Measurements from ENCODE around the gene CES3.

The CES3 gene

DNA sequence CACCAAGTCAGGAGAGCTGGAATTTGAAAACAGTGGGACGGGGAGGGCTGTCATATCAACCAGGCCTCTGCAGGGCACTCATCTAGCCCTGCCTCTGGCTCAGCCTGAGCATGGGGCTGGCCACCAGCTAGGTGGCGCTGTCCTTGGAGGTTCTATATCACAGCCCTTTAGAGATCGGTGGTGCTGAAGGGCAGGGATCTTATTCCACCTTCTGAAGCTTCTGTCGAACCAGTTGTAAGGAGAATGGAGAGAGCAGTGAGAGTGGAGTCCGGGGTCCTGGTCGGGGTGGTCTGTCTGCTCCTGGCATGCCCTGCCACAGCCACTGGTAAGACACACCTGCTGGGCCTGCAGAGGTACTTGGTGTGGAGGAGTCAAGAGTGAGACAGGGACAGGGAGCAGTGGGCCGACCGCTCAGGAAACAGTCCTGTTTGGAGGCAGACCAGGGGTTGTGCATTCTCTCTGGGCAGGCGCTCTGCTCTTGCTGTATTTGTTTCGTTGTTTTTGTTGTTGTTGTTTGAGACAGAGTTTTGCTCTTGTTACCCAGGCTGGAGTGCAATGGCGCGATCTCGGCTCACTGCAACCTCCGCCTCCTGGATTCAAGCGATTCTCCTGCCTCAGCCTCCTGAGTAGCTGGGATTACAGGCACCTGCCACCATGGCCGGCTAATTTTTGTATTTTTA is at the start of gene CES3:
Gene CES3, plus strand, starts transcription at position 202 of the 680 bp plus-strand sequence. Its CDS starts 42 bp downstream, at position 244.
- H3K4me3 ChIP-seq = no peak within 1 kb of the TSS
- peak within 1 kb of the TSS in 7 of 21 experiments; percentile 13 to 44 (median 31) for H3K27ac ChIP-seq

DNA sequence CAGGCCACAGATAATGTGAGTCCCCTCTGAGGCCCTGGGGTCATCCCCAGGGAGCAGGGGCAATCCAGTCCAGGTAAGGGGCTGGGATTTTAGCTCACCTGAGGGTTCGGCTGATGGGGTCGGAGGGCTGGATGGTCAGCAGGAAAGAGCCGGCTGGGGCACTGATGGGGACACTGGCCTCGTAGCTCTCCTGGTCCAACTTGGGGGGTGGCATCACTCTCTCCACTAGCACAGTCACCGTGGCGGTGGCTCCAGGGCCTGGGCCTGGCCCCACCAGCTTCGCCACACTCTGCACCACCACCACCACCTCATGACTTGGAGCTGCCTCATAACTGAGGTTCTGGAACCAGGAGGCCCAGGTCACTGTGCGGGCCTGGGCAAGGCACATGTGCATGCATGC is 49.3 kb upstream of the CES3 start:
- Histone ChIP-seq H3K27ac (peak overlapping the region in 1 of 21 experiments; percentile 21), H3K4me3 (no peak overlapping the region)

DNA sequence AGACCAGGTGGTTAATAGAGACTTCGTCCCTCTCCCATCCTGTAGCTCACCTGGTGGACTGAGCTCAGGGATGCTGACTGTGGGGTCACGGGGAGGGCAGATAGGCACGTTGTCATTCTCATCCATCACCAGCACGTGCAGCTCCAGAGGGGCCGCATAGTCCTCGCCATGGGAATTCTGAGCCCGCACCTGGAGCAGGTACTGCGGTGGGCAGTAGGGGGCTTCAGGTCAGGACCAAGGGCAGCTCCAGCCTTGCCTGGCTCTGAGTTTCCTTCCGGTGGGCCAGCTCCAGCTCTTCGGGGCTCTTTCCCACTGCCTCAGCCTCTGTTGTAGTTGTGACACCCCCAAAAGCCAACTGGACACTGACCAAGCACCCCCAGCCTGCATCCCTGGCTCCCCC is 48.0 kb upstream of the CES3 start:
- no peak overlapping the region for H3K27ac ChIP-seq
- no peak overlapping the region for H3K4me3 ChIP-seq

GRCh38 chr16:66913711-66914110 is 47.4 kb upstream of the CES3 start:
- Histone ChIP-seq H3K4me3 (no peak overlapping the region), H3K27ac (no peak overlapping the region)

DNA sequence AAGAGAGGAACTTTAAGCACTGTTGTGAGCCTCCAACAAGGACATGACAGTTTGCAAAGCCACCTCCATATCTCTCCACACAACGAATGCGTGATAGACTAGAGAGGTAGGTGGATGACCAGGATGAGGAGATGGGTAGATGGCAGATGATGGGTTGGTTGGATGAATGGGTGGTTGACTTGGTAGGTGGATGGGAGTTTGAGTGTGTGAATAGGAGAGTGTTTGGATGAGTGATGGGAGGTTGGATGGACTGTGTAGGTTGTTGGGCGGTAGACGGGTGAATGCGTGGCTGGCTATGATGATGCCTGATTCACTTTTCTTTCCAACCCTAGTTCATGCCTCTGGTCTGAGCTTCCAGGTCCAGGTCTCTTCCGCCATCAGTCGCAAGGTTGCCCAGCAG is 46.5 kb upstream of the CES3 start:
- H3K27ac ChIP-seq = no peak overlapping the region

GRCh38 chr16:66915041-66915440 is 46.0 kb upstream of the CES3 start:
- no peak overlapping the region for H3K27ac ChIP-seq
- H3K4me3 ChIP-seq = no peak overlapping the region

More for the DNA sequence above, 46.5 kb upstream of the CES3 start:
- no peak overlapping the region for H3K4me3 ChIP-seq

- no peak overlapping the region for H3K4me3 ChIP-seq
- no peak overlapping the region for H3K27ac ChIP-seq
Measured at GRCh38 chr16:66916518-66916917, 44.5 kb upstream of the CES3 start.

DNA sequence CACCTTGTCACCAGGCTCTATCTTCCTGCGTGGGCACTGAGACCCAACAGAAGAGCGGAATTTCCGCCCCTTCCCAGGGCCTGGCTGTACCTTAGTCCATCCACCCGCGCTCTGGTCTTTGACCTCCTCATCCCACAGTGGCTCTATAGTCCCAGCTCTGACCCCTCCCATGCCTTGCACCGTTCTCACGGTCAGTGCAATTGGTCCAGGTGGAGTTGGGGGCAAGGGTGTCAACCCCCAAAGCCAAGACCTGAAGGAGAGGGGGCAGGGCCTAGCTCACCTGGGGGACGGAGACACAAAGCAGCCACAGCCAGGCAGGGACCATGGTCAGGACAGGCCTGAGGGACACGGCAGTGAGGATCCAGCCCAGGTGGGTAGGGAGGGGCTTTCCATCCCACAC is 43.3 kb upstream of the CES3 start:
- H3K27ac ChIP-seq = no peak overlapping the region
- H3K4me3 ChIP-seq = no peak overlapping the region

DNA sequence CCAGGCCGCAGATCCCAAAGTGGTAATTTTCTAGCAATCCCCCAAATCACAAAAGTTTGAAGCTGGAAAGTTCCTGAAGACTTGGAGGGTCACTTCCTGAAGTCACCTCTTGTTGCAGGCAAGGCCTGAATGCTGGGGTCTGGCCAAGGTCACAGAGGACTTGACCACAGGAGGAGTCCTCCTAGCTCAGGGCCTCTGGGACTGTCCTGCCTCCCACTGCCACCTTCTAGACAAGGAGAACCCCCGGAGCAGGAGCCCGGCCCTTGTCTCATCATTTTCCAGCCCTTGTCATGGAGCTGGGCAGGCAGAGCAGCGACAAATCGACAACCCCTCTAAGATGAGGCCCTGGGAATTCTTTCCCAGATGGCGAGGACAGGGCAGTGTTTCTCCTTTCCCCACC is 42.7 kb upstream of the CES3 start:
- Histone ChIP-seq H3K4me3 (no peak overlapping the region), H3K27ac (no peak overlapping the region)

- H3K27ac ChIP-seq = no peak within 1 kb of the TSS
Measured at GRCh38 chr16:66918803-66919568, 42.1 kb upstream of the CES3 start, which contains the start of gene CDH16. Gene CDH16 (minus strand): TSS chr16:66918885. CDS start chr16:66918065, 820 bp downstream.

GRCh38 chr16:66919569-66920298 is 41.3 kb upstream of the CES3 start:
- Histone ChIP-seq H3K27ac (no peak overlapping the region), H3K4me3 (no peak overlapping the region)

More at GRCh38 chr16:66918803-66919568, 42.1 kb upstream of the CES3 start, which contains the start of gene CDH16:
- no peak within 1 kb of the TSS for H3K4me3 ChIP-seq

DNA sequence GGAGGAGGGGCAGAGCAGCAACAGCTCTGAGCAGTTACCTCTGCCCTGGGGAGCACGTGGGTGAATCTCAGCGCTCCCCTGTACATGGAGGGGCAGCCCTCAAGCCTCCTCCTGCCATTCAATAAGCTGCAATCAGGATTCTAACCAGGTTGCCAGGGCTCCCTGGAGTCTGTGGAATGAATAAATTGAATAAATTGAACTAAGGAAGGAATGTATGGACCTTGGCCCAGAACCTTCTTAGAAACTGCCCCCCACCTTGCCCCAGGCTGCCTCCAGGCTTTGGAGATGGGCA is 40.8 kb upstream of the CES3 start:
- no peak overlapping the region for H3K27ac ChIP-seq

GRCh38 chr16:66920924-66921680 is 40.0 kb upstream of the CES3 start:
- Histone ChIP-seq H3K27ac (no peak overlapping the region), H3K4me3 (no peak overlapping the region)

More for the DNA sequence above, 40.8 kb upstream of the CES3 start:
- no peak overlapping the region for H3K4me3 ChIP-seq

DNA sequence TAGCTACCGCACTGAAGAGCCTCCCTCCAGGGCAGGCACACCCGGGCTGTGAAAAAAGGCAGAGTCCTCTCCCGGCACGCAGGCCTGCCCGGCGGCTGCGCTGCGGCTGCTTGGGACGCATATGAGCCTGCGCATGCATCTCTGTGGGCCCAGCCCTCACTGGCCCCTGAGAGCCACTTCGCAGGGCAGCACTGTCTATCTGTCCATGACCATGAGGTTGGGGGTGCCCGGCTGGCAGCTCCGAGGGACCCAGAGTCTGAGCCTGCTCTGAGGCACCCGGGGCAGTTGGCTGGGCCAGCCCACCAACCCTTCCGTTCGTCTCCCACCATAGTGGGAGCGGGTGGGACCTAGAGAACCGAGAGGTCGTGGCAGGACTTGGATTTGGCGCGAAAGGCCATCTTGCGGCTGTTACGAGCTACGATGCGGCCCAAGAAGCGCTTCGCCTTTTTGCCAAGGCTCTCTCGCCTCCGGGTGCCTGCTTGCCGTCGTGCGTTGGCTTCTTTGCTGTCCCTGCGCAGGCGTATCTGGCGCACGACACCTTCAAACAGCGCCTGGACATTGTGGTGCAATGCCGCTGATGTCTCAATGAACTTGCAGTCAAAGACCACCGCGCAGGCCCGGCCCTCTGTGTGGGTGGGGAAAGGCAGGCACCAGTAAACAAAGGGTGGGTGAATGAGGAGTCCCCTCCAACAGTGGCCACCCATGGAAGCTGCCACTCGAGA is 39.2 kb upstream of the CES3 start:
- H3K4me3 ChIP-seq = no peak overlapping the region
- H3K27ac ChIP-seq = no peak overlapping the region

DNA sequence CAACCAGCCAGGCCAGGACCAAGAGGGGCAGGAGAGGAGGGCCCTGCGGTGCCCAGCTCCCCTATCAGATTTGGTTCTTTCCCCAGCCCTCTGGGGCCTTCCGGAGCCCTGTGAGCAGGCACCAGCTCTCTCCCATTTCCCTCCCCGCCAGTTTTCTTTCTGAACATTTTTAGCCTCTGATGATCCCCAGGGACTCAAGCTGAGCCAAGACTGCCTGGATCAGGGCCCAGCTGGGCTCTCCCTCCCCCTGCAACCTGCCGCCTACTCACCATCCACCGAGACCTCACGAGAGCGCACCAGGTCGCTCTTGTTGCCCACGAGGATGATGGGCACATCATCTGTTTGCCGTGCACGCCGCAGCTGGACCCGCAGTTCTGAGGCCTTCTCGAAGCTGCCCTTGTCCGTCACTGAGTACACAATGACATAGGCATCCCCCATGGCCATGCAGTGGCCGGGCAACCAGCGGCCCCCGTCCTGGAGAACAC is 37.8 kb upstream of the CES3 start:
- Histone ChIP-seq H3K27ac (no peak overlapping the region), H3K4me3 (no peak overlapping the region)

GRCh38 chr16:66923866-66924265 is 37.2 kb upstream of the CES3 start:
- Histone ChIP-seq H3K27ac (no peak overlapping the region), H3K4me3 (no peak overlapping the region)

- Histone ChIP-seq H3K27ac (peak overlapping the region in 5 of 21 experiments; percentile 8 to 45 (median 23)), H3K4me3 (peak overlapping the region; percentile 17 to 38 (median 27))
Measured at GRCh38 chr16:66924527-66925321, 36.3 kb upstream of the CES3 start.

DNA sequence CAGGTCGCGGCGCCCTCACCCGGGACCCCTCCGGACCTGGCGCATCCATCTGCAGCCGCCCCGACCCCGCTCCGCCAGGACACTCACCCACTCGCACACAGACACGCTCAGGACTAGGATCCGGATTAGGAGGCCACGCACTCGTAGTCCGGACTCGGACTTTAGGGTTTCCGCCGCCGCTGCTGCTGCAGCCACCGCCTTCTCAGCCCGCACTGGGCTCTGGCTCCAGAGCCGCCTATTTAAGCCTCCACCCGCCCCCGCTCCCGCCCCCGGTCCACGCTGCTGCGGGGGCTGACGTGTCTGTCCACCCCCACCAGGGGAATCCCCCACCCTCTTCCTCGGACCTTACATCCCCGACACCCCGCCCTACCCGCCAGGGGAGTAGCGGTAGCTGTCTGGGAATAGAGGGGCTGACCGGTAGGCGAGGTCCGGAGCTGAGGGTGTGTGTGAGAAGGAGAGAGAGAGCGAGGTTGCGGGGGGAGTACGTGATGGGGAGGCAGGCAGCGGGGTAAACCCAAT is 35.7 kb upstream of the CES3 start, which contains the start of gene RRAD:
Gene RRAD, minus strand, starts transcription at position 214 of the 519 bp plus-strand sequence. CDS start 356 bp downstream, outside the sequence.
- H3K4me3 ChIP-seq = peak within 1 kb of the TSS; percentile 17 to 38 (median 27)
- peak within 1 kb of the TSS in 9 of 21 experiments; percentile 10 to 62 (median 29) for H3K27ac ChIP-seq
